HCT116 (cell line): ENCODE results near the gene PLEK. TPM values are rescaled to one million over a fixed set of nuclear protein-coding genes. Genes with fewer than 3 reads are reported as not detected.

Experiments used
- ATAC-seq: fragments of 200-7000 bp; cut with Tn5 transposase; 2 replicates; pipeline ENCODE4 v1.9.1; 2020; ENCODE audit warnings: mild to moderate bottlenecking, moderate library complexity
- BruUV-seq: library from RNA; stranded (reverse); fragments of 400-500 nt; replicated peaks from 2 replicates; lab custom pipeline; 2021; lab: Mats Ljungman, UMichigan
- CTCF ChIA-PET: fragments of 300-600 bp; sonication (Branson Sonifier 250); formaldehyde crosslinking; loops from one replicate; lab custom pipeline; 2021; ENCODE audit warnings: antibody characterized with exemption; lab: Charles Lee
- POLR2A ChIA-PET: fragments of 300-600, 350-600 bp; sonication (Branson Sonifier 250); formaldehyde crosslinking; loops from one replicate; lab custom pipeline; 2021; ENCODE audit warnings: antibody characterized with exemption; lab: Charles Lee
- RAD21 ChIA-PET, 2 experiments: fragments of 300-600 bp; sonication (Branson Sonifier 250); formaldehyde crosslinking; loops; one replicate each; lab custom pipeline; 2023; ENCODE audit warnings: low total read pairs in 2 of 2; ENCODE audit not compliant: uncharacterized antibody in 2 of 2, unreplicated experiment in 2 of 2, low non-redundant PET in 1 of 2; lab: Charles Lee
- DNase-seq: peaks from one replicate; pipeline ENCODE4 v3.0.0-alpha.2; 2010; ENCODE audit warnings: low read depth, low spot score
- H2AFZ ChIP-seq: fragments of 200-600 bp; shearing (Covaris generic), sonication (generic); 2 replicates; pipeline ENCODE4 v1.6.1; 2017; ENCODE audit warnings: low read depth, mixed run types, mixed read lengths, antibody characterized with exemption, low read length; ENCODE audit not compliant: poor library complexity, severe bottlenecking
- H3K27ac ChIP-seq: 2 replicates; pipeline ENCODE4 v1.5.1; 2012; ENCODE audit warnings: low read depth, low read length
- H3K27me3 ChIP-seq: fragments of 200-600 bp; sonication (generic); 2 replicates; pipeline ENCODE4 v1.6.1; 2016; ENCODE audit warnings: mixed run types, low read length, mixed read lengths; ENCODE audit not compliant: insufficient read depth
- H3K36me3 ChIP-seq, 2 experiments: fragments of 200-500 bp in 1 of 2; fragments of 200-600 bp in 1 of 2; sonication (Bioruptor generic) in 1 of 2; sonication (generic) in 1 of 2; 2 replicates each; pipeline versions ENCODE4 v1.5.1 to v1.6.1; 2014 to 2016; ENCODE audit warnings: low read length in 2 of 2, inconsistent platforms in 1 of 2, mixed read lengths in 1 of 2, mixed run types in 1 of 2; ENCODE audit not compliant: insufficient read depth in 2 of 2, control insufficient read depth in 1 of 2
- H3K4me1 ChIP-seq, 2 experiments: fragments of 200-600 bp in 1 of 2; sonication (generic) in 1 of 2; 2 replicates each; pipeline versions ENCODE4 v1.5.1 to v1.6.1; 2012 to 2017; ENCODE audit warnings: low read length in 2 of 2, inconsistent platforms in 1 of 2, mild to moderate bottlenecking in 1 of 2, mixed read lengths in 1 of 2, mixed run types in 1 of 2, moderate library complexity in 1 of 2; ENCODE audit not compliant: insufficient read depth in 2 of 2, control insufficient read depth in 1 of 2
- H3K4me2 ChIP-seq: fragments of 200-600 bp; sonication (generic); 2 replicates; pipeline ENCODE4 v1.6.1; 2017; ENCODE audit warnings: mixed run types, low read length, mixed read lengths
- H3K4me3 ChIP-seq, 2 experiments: fragments of 200-600 bp in 1 of 2; sonication (generic) in 1 of 2; replicated peaks in 1 of 2; 2 replicates each; pipeline ENCODE4 v1.5.1; 2011 to 2016; ENCODE audit warnings: low read length in 2 of 2, control low read depth in 1 of 2, low read depth in 1 of 2, mild to moderate bottlenecking in 1 of 2, mixed read lengths in 1 of 2, mixed run types in 1 of 2
- H3K79me2 ChIP-seq: fragments of 200-600 bp; sonication (generic); 2 replicates; pipeline ENCODE4 v1.6.1; 2017; ENCODE audit warnings: mild to moderate bottlenecking, mixed run types, low read length, moderate library complexity, mixed read lengths; ENCODE audit not compliant: insufficient read depth
- H3K9ac ChIP-seq: fragments of 200-600 bp; sonication (generic); 2 replicates; pipeline ENCODE4 v1.6.1; 2016; ENCODE audit warnings: low read length, mixed read lengths
- H3K9me2 ChIP-seq: fragments of 200-600 bp; sonication (generic), shearing (Covaris generic); 2 replicates; pipeline ENCODE4 v1.6.1; 2017; ENCODE audit warnings: mixed run types, mild to moderate bottlenecking, moderate library complexity; ENCODE audit not compliant: insufficient read depth
- H3K9me3 ChIP-seq, 2 experiments: fragments of 200-500 bp in 1 of 2; fragments of 200-600 bp in 1 of 2; sonication (Bioruptor generic) in 1 of 2; sonication (generic) in 1 of 2; 2 replicates each; pipeline ENCODE4 v1.6.1; 2014 to 2017; ENCODE audit warnings: low read length in 2 of 2, mixed read lengths in 2 of 2, inconsistent platforms in 1 of 2, low read depth in 1 of 2, mild to moderate bottlenecking in 1 of 2, mixed run types in 1 of 2, moderate library complexity in 1 of 2; ENCODE audit not compliant: control insufficient read depth in 1 of 2, insufficient read depth in 1 of 2
- H4K20me1 ChIP-seq: fragments of 200-600 bp; sonication (generic), shearing (Covaris generic); 2 replicates; pipeline ENCODE4 v1.6.1; 2017; ENCODE audit warnings: mixed run types, mild to moderate bottlenecking, moderate library complexity; ENCODE audit not compliant: insufficient read depth
- ATF3 ChIP-seq: IDR thresholded peaks from 2 replicates; pipeline ENCODE4 v1.6.1; 2012
- CBX3 ChIP-seq: IDR thresholded peaks from 2 replicates; pipeline ENCODE4 v1.6.1; 2012; ENCODE audit warnings: low read depth
- CTCF ChIP-seq, 3 experiments: fragments of 200-600 bp in 1 of 3; sonication (generic) in 1 of 3; IDR thresholded peaks in 2 of 3; conservative IDR thresholded peaks in 1 of 3; 2 replicates each; pipeline ENCODE4 v1.5.1; 2012 to 2017; ENCODE audit warnings: low read depth in 2 of 3, low read length in 2 of 3, antibody characterized with exemption in 1 of 3, borderline replicate concordance in 1 of 3, control low read depth in 1 of 3, mild to moderate bottlenecking in 1 of 3, mixed read lengths in 1 of 3, mixed run types in 1 of 3, moderate library complexity in 1 of 3; ENCODE audit not compliant: insufficient read depth in 1 of 3
- EGR1 ChIP-seq: IDR thresholded peaks from 2 replicates; pipeline ENCODE4 v1.6.1; 2012; ENCODE audit warnings: low read depth
- EZH2 ChIP-seq: fragments of 200-600 bp; sonication (generic); IDR thresholded peaks from 2 replicates; pipeline ENCODE4 v1.6.1; 2017; ENCODE audit warnings: antibody characterized with exemption, mixed run types
- FOSL1 ChIP-seq: IDR thresholded peaks from 2 replicates; pipeline ENCODE4 v1.6.1; 2012; ENCODE audit warnings: low read depth
- JUND ChIP-seq: IDR thresholded peaks from 2 replicates; pipeline ENCODE4 v1.6.1; 2012
- MAX ChIP-seq: IDR thresholded peaks from 2 replicates; pipeline ENCODE4 v1.6.1; 2012
- POLR2A ChIP-seq: IDR thresholded peaks from 2 replicates; pipeline ENCODE4 v1.7.0; 2011; ENCODE audit warnings: borderline replicate concordance; ENCODE audit not compliant: insufficient read depth, insufficient read length; ENCODE audit errors: extremely low read depth
- RAD21 ChIP-seq: IDR thresholded peaks from 2 replicates; pipeline ENCODE4 v1.6.1; 2012; ENCODE audit warnings: low read depth, mild to moderate bottlenecking
- SIN3A ChIP-seq: IDR thresholded peaks from 2 replicates; pipeline ENCODE4 v1.6.1; 2012; ENCODE audit warnings: low read depth
- SP1 ChIP-seq: IDR thresholded peaks from 2 replicates; pipeline ENCODE4 v1.6.1; 2012; ENCODE audit warnings: low read depth
- YY1 ChIP-seq: IDR thresholded peaks from 2 replicates; pipeline ENCODE4 v1.6.1; 2011; ENCODE audit warnings: low read length, low read depth, moderate library complexity, mild to moderate bottlenecking; ENCODE audit not compliant: insufficient replicate concordance; ENCODE audit errors: extremely low read depth
- ZNF274 ChIP-seq: fragments of 200-500 bp; sonication (Bioruptor generic); IDR thresholded peaks from 2 replicates; pipeline ENCODE4 v1.6.1; 2014; ENCODE audit warnings: mild to moderate bottlenecking, low read depth, low read length, inconsistent platforms
- intact Hi-C: fragments of 100-400 bp; cut with micrococcal nuclease; formaldehyde crosslinking; loops from 2 replicates; pipeline ENCODE4 v1.10.0; 2022
- total RNA-seq: library from RNA; stranded (reverse); gene quantifications from one replicate; pipeline ENCODE4 v1.2.1, GENCODE V29; 2021; ENCODE audit not compliant: unreplicated experiment

Gene PLEK
- total RNA-seq, 1 experiment from 2014 or later, result 0.22 TPM

- DNase-seq, result no peak
- POLR2A ChIA-PET, result no interaction called here
- H3K4me3 ChIP-seq, result no peak overlapping the region
- no peak for TF ChIP-seq EGR1
- no peak for TF ChIP-seq YY1
- TF ChIP-seq FOSL1, result no peak
- no peak for TF ChIP-seq CBX3
- no peak for TF ChIP-seq SP1
- no peak for TF ChIP-seq ATF3
- no peak for TF ChIP-seq JUND
- no peak for TF ChIP-seq ZNF274
- no peak for TF ChIP-seq EZH2
- no peak for TF ChIP-seq SIN3A
- TF ChIP-seq MAX, result no peak
- no peak for TF ChIP-seq POLR2A
- TF ChIP-seq, all 23 proteins: peak for 0
- no peaks in the 10 kb centered on the region for H3K9me3 ChIP-seq
- no peak overlapping the region for H3K9ac ChIP-seq
- H3K36me3 ChIP-seq, result no peaks in the 10 kb centered on the region
- RAD21 ChIA-PET, result no interaction called here
- no peaks in the 10 kb centered on the region for H4K20me1 ChIP-seq
- no peak overlapping the region for H3K4me2 ChIP-seq
- CTCF ChIA-PET, result no interaction called here
- H3K9me2 ChIP-seq, result no peaks in the 10 kb centered on the region
- H3K27ac ChIP-seq, result no peak overlapping the region
- no TSS peak for BruUV-seq
- intact Hi-C loops, result no loop called here
- no peaks in the 10 kb centered on the region for H3K4me1 ChIP-seq
- H2AFZ ChIP-seq, result no peak overlapping the region
- no peaks in the 10 kb centered on the region for H3K79me2 ChIP-seq
- no peak for ATAC-seq
- H3K27me3 ChIP-seq, result peaks cover 5% of the 10 kb centered on the region; the same call in 1 of the 2 replicates
Observed at GRCh38 chr2:68423966-68424650, 59.0 kb downstream of the PLEK start.

- Histone ChIP-seq H2AFZ (no peak overlapping the region), H3K27me3 (peaks cover under 1% of the 10 kb centered on the region; the same call in 1 of the 2 replicates), H3K9ac (no peak overlapping the region), H3K79me2 (no peaks in the 10 kb centered on the region), H3K4me1 (no peaks in the 10 kb centered on the region), H4K20me1 (no peaks in the 10 kb centered on the region), H3K9me3 (no peaks in the 10 kb centered on the region), H3K9me2 (no peaks in the 10 kb centered on the region), H3K4me3 (no peak overlapping the region), H3K4me2 (no peak overlapping the region), H3K36me3 (no peaks in the 10 kb centered on the region), H3K27ac (no peak overlapping the region)
- intact Hi-C loops, result no loop called here
- ChIA-PET CTCF (interaction anchor here (2.4 kb wide), 1 partner anchor 16 kb away, joined by 9 read pairs; no protein-coding TSS in a partner anchor), POLR2A (no interaction called here), RAD21 (no interaction called here)
- DNase-seq (no peak), ATAC-seq (no peak)
- TF ChIP-seq EGR1, result no peak
- no peak for TF ChIP-seq CBX3
- TF ChIP-seq RAD21, result no peak
- TF ChIP-seq CTCF (IDR thresholded peaks at IDR 0.05 in 2 of 3, conservative IDR thresholded peaks at IDR 0.05 in 1 of 3; ENCODE audit: borderline replicate concordance in 1 of 3, insufficient read depth in 1 of 3, low read depth in 2 of 3, low read length in 2 of 3), result no peak
- no peak for TF ChIP-seq POLR2A
- BruUV-seq, result no TSS peak
Observed at GRCh38 chr2:68425503-68425902, 60.4 kb downstream of the PLEK start.
